HL-60 (cell line): ENCODE measurements around the gene NUDT8.

Experiments used
- DNase-seq, 2 experiments: peaks; one replicate each; pipeline ENCODE4 v3.0.0-alpha.2; 2010 to 2020; ENCODE audit warnings: low read depth in 1 of 2, low spot score in 1 of 2
- H3K27ac ChIP-seq: fragments of 250-450 bp; sonication (Bioruptor Pico); replicated peaks from 2 replicates; pipeline ENCODE4 v1.5.1; 2020; ENCODE audit warnings: mild to moderate bottlenecking, moderate library complexity
- H3K27me3 ChIP-seq: fragments of 250-450 bp; sonication (Bioruptor Pico); 2 replicates; pipeline ENCODE4 v1.5.1; 2021; ENCODE audit warnings: mild to moderate bottlenecking, moderate library complexity; ENCODE audit not compliant: insufficient read depth, poor library complexity, severe bottlenecking
- H3K4me3 ChIP-seq: replicated peaks from 2 replicates; pipeline ENCODE4 v1.5.1; 2011; ENCODE audit warnings: mild to moderate bottlenecking, control low read depth, low read length; ENCODE audit not compliant: insufficient read depth
- GABPA ChIP-seq: IDR thresholded peaks from 2 replicates; pipeline ENCODE4 v1.6.1; 2012; ENCODE audit warnings: low read depth
- POLR2AphosphoS5 ChIP-seq: IDR thresholded peaks from 2 replicates; pipeline ENCODE4 v1.6.1; 2012; ENCODE audit warnings: low read depth
- SPI1 ChIP-seq: IDR thresholded peaks from 2 replicates; pipeline ENCODE4 v1.6.1; 2012; ENCODE audit warnings: low read depth, mild to moderate bottlenecking, borderline replicate concordance
- TF ChIP-seq, protein P1 (sequence below): IDR thresholded peaks from one replicate; pipeline ENCODE4 v1.5.1; 2011; ENCODE audit warnings: low read length, control low read depth, inconsistent platforms; ENCODE audit not compliant: insufficient read depth
- TF ChIP-seq, protein P2 (sequence below): IDR thresholded peaks from 2 replicates; pipeline ENCODE4 v1.6.1; 2012; ENCODE audit warnings: low read depth; ENCODE audit not compliant: insufficient replicate concordance

NUDT8 gene

DNA sequence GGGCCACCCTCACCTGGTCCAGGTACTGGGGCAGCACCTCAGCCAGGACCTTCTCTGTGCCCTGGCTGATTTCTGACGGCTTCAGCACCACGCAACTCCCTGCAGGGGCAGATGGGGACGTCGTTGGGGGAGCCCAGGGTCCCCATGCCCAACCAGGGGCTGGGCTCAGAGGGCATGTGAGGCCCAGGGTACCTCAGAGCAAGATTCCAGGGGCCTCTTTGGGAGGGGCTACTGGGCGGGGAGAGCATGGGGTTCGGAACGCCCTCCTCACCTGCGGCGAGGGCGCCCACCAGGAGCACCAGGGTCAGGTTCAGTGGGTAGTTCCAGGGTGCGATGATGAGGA, 36.5 kb upstream of the NUDT8 start:
- Histone ChIP-seq H3K4me3 (no peak overlapping the region), H3K27me3 (no peaks in the 10 kb centered on the region), H3K27ac (no peak overlapping the region)
- no peak for TF ChIP-seq POLR2AphosphoS5
- TF ChIP-seq SPI1: no peak
- TF ChIP-seq, protein P1, sequence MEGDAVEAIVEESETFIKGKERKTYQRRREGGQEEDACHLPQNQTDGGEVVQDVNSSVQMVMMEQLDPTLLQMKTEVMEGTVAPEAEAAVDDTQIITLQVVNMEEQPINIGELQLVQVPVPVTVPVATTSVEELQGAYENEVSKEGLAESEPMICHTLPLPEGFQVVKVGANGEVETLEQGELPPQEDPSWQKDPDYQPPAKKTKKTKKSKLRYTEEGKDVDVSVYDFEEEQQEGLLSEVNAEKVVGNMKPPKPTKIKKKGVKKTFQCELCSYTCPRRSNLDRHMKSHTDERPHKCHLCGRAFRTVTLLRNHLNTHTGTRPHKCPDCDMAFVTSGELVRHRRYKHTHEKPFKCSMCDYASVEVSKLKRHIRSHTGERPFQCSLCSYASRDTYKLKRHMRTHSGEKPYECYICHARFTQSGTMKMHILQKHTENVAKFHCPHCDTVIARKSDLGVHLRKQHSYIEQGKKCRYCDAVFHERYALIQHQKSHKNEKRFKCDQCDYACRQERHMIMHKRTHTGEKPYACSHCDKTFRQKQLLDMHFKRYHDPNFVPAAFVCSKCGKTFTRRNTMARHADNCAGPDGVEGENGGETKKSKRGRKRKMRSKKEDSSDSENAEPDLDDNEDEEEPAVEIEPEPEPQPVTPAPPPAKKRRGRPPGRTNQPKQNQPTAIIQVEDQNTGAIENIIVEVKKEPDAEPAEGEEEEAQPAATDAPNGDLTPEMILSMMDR: no peak
- TF ChIP-seq, protein P2, sequence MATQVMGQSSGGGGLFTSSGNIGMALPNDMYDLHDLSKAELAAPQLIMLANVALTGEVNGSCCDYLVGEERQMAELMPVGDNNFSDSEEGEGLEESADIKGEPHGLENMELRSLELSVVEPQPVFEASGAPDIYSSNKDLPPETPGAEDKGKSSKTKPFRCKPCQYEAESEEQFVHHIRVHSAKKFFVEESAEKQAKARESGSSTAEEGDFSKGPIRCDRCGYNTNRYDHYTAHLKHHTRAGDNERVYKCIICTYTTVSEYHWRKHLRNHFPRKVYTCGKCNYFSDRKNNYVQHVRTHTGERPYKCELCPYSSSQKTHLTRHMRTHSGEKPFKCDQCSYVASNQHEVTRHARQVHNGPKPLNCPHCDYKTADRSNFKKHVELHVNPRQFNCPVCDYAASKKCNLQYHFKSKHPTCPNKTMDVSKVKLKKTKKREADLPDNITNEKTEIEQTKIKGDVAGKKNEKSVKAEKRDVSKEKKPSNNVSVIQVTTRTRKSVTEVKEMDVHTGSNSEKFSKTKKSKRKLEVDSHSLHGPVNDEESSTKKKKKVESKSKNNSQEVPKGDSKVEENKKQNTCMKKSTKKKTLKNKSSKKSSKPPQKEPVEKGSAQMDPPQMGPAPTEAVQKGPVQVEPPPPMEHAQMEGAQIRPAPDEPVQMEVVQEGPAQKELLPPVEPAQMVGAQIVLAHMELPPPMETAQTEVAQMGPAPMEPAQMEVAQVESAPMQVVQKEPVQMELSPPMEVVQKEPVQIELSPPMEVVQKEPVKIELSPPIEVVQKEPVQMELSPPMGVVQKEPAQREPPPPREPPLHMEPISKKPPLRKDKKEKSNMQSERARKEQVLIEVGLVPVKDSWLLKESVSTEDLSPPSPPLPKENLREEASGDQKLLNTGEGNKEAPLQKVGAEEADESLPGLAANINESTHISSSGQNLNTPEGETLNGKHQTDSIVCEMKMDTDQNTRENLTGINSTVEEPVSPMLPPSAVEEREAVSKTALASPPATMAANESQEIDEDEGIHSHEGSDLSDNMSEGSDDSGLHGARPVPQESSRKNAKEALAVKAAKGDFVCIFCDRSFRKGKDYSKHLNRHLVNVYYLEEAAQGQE: no peak
- TF ChIP-seq GABPA: no peak
- no peak for DNase-seq

DNA sequence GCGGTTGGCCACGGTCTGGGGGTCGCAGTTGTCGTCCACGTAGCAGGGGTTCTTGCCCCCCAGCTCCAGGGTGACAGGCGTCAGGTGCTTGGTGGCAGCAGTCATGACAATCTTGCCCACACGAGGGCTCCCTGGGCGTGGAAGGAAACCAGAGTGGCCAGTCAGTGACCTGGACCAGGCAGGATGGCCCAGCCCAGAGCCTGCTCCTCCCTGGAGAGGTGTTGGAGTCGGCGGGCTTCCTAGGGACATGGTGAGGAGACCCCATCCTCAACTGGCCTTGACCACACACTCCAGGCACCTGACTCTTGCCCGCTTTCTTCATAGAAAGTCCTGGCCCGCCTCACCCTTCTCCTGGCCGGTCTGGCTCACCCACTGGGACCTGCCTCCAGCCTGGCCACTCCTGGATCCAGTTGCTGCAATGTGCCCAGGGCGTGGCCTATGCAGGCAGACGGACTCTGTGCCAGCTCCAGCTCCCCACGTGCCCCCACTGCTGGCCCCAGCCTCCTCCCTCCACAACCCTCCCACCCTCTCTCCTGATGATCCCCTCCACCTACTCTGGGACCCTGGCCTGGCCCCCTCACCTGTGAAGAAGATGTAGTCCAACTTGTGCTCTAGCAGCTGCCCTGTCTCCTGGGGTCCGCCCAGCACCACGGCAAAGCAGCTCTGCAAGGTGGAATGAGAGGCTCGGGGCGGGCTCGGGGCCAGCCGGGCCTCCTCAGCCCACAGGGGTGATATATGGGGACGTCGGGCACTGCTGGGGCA, 36.0 kb upstream of the NUDT8 start:
- TF ChIP-seq, protein P2: no peak
- TF ChIP-seq GABPA (no peak), SPI1 (no peak), POLR2AphosphoS5 (no peak)
- TF ChIP-seq, protein P1: no peak

DNA sequence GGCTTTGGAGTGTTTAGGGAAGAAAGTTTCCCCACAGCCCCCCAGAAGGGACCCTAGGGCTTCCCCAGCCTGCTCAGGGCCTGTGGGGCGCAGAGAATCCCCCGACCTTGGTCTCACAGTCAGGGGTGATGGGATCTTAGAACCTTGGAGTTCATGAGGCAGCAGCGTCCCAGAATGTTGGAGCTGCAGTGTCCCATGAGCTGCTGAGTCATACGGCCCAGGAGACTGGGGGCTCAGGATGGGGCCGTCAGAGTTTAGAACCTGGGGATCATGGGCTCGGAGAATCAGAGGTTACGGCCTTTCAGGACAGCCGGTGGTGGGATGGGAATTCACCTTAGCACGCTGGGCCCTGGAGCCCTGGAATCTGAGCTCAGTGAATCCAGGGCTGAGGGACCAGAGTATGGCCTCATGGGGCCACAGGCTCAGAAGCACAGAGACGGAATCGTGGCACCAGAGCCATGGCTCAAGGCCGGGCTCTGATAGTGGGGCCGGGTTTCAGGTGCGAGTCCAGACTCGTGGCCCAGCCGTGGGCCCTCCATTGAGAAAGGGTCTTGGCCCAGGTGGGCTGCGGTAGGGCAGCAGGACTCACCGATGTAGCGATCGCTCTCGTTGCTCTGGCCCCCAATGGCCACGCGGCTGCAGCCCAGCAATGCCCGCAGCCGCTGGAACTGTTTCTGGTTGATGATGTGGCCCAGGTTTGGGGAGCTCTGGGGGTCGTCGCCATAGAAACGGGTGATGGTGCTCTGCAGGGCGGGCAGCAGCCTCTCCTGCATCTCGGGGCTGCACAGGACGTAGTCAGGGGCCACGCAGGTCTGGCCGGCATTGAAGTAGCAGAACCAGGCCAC, 35.2 kb upstream of the NUDT8 start:
- no peaks in the 10 kb centered on the region for H3K27me3 ChIP-seq
- TF ChIP-seq, protein P1: no peak
- TF ChIP-seq POLR2AphosphoS5 (no peak), GABPA (no peak), SPI1 (no peak)
- TF ChIP-seq, protein P2: no peak
- no peak overlapping the region for H3K4me3 ChIP-seq
- no peak for DNase-seq
- H3K27ac ChIP-seq: no peak overlapping the region

More for the DNA sequence above, 36.0 kb upstream of the NUDT8 start:
- no peak overlapping the region for H3K27ac ChIP-seq
- no peak overlapping the region for H3K4me3 ChIP-seq
- no peaks in the 10 kb centered on the region for H3K27me3 ChIP-seq
- no peak for DNase-seq
